GM21423 (cell line): ENCODE results near the gene P2RY2.
"Not testable (repeated sequence)": the region's sequence is repeated elsewhere in the genome, so short reads cannot be mapped to it uniquely, and the experiment has no call there.

ENCODE experiments used
- ATAC-seq: cut with Tn5 transposase; IDR thresholded peaks from one replicate; pipeline ENCODE4 v1.9.1; 2021; ENCODE audit warnings: mild to moderate bottlenecking, moderate library complexity; ENCODE audit not compliant: unreplicated experiment

P2RY2 gene

DNA sequence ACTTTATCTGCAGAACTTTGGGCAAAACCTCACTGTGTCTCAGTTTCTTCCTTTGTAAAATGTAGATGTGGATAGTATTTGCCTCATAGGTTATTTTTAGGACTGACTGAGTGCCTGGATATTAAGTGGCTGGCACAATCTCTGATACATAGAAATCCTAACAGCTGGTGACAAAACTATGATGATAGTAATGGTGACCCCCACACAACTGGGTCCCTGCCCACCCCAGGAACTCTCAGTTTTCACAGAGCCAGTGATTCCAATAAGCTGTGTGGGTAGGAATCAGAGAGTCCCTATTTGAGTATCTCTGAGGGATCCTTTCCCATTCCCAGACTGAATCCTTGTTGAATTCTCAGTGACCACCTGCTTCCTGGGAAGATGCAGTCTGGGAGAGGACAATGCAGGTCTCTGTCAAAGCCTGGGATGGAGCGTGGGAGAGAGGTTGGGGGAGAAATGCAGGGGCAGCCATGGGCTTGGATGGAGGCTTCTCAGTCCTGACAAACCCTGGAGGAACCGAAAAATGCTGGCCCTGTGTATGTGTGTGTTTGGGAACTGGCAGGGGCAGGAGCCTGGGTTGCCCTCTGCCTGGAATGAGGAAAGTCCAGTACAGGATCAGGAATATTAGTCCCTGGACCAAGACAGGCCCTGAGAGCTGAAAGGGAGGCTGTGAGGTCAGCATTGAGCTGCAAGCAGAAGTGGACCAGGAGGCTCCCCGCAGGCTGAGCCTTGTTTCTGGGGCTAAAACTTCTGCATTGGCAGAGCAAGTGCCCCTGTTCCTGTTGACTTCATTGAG, 48.0 kb downstream of the P2RY2 start:
- no peak for ATAC-seq

DNA sequence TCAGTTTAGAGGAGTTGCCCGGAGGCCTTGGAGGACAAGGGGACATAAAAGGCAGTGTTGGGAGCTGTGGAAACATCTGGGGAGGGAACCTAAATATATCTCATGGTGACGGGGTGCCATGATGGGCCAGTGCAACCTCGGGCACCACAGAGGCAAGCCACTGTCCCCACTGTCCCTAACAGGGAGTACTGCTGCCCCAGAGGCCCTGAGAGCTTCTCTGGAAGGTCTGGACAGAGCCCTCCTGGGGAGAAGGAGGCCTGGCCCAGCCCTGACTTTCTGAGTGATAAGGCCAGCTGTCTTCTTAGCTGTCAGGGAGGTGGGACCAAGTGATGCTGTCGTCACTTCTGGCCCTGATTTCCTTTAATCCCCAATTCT, 48.6 kb downstream of the P2RY2 start:
- no peak for ATAC-seq

DNA sequence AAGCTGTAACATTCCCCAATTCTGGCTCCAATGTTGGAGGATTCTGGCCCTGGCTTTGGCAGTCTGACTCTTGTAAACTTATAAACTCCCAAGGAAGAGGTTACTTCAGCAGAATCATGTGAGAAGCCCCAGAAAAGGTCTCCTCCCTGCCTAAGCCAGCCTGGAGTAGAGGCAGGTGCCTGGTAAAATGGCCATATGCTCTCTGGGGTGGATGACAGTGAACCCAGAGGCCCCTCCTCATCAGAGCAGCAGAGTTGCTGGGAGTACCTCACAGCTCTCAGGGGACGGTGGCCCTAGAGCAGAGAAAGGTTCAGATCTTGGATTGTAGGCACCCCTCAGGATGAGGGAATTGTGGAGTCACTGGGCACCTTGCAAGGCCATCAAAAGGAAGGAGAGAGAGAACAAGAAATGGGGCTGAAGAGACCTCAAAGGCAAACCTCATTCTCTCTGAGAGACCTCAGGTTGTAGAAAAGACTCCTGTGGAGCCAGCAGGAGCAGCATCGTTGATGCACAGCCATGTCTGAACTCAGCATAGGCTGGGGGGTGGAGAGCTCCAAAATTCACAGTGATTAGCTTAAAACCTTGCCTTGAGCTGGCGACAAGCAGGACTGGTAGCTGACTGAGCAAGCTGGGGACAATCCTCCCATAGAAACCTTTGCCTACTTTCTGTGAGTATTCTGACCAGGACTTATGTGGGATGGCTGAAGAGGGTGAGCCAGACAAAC, 49.2 kb downstream of the P2RY2 start:
- no peak for ATAC-seq

DNA sequence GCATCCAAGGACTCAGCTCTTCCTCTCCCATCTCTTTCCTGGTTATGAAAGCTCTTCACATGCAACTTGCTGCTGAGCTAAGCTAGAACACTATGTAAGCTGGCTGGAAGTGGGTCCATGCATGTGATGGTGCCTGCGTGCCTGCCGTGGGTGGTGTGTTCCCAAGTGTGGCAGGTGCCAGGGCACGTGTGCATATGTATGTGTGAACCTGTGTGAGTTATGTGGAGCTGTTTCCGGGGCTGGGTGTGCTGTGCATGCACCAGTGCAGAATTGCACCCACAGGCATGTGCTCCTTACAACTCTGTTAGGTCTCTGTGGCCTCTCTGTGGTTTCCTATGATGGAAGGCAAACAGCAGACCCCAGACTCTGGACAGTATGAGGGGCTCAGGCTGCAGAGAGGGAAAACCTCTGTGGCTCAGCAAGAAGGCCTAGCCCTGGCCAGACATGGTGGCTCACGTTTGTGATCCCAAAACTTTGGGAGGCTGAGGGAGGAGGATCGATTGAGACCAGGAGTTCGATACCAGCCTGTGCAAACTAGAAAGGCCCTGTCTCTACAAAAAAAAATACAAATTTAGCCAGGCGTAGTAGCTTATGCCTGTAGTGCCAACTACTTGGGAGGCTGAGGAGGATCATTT, 49.9 kb downstream of the P2RY2 start:
- ATAC-seq: no peak

DNA sequence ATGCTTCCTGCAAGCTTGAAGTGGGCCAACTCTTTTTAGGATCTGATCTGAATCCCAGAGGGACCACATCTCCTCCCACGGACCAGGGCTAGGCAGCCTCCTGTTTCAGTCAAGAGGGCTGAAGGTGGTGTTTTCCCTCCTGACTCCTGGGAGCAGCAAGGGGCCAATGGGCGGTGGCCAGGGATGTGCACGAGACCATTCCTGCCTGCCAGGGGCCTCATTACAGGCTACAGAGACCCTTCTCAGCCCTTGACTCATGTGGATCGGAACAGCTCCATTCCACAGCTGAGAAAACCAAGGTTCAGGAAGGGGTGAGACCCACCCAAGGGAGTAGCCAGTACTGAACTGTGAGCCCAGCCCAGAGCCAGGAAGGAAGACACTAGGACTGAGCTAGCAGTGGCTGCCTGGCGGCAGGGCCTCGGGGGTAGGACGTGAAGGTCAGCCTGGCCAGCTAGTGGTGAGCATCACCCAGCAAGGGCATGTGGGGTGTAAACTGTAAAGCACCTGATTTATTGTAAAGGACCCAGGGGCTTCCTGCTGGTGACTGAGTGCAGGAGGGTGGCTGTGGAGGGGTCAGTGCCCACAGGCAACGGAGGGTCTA, 50.7 kb downstream of the P2RY2 start:
- no peak for ATAC-seq

DNA sequence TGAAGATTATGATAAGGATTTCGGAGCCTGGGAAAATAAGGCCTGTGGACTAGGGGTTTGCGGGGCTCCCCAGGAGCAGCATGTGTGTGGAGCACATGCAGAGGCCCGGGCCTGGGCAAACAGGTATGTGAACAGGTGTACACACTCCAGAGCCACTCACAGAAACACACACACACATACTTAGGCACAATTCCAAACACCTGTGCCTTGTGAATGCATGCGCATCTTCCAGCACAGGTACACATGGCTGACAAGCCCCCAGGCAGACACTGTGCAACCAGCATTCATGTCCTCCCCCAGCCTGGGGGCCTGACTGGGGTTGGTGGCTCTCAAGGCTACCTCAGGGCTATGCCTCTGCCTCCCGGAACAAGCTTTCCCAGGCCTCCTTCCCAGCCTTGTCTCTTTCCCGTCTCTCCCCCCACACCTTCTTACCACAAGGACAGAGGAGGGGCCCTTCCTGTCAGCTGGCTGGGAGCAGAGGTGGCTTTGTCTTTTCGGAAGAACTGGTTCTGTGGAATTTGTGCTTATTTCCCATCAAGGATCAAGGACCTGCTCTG, 51.5 kb downstream of the P2RY2 start:
- no peak for ATAC-seq

DNA sequence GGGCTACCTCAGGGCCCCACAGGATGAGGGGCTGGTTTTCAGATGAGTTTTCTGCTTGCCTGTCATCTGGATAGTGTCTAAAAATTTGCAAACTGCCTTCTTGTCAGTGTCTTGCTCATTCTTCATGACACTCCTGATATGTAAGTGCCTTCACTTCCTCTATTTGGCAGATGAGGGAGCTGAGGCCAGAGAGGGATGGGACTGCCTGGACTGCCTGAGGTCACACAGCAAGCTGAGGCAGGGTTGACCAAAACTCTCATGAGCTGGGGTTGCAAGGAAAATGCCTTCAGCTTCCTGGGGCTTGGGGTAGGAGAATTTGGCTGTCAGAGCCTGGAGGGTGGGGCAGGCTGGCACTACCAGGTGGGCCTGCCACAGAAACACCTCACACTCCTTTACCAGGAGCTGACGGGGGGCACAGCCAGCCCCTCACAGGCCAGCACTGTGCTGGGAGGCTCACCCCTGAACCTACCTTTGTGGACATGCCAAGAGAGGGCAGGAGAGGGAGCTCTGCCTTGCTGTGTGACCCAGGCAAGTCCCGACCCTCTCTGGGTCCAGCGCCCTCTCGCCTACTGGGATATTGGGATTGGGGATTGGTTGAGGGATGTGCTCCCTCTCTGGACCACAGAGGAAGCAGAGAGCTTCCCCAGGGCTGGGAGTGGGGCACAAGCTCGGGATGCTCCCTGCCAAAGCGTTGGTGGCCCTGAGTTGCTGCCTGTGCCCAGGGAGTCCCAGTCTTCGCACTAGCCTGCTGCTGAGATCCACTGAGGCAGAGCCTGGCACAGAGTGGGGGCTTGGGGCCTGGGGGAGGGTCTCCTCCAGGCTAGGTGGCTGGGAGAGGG, 52.2 kb downstream of the P2RY2 start:
- ATAC-seq: no peak

DNA sequence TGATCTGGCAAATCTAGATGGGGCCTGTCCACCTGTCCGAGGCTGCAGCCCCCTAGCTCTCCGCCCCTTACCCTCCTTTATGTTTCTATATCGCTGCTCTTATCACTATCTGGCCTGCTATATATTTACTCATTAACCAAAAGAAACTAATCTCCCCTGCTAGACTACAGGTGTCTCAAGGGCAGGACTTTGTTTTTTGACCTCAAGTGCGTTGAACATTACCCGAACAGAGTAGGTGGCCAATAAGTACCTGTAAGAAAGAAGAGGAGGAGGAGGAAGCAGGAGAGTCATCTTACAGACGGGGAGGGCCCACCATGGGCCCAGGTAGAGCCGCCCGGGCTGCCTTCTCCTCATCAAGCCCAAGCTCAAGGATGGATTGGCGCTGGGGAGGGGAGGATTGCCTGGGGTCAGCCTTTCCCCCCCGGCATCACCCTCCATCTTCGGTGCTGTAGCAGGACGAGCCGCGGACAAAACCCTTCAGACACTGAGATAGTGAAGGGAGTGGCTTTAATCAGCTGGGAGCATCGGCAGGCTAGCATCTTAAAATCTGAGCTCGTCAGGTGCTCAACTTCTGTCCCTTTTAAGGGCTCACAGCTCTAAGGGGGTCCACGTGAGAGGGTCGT, 52.9 kb downstream of the P2RY2 start:
- no peak for ATAC-seq

DNA sequence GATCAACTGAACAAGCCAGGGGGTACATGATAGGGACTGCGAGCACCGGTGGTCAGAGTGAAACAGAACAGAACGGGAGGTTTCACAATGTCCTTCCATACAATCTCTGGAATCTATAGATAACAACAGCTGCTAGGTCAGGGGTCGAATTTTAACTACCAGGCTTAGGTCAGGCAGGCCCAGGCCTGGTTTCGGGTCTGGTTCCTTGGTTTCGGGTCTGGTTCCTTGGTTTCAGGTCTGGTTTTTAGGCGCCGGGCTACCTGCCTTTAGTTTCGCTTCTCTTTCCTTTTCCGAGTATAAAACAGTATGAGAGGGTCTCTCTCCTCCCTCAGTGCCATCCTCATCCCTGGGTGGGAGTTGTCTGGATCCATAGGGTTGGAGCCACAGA, 53.4 kb downstream of the P2RY2 start:
- ATAC-seq: not testable (repeated sequence)

DNA sequence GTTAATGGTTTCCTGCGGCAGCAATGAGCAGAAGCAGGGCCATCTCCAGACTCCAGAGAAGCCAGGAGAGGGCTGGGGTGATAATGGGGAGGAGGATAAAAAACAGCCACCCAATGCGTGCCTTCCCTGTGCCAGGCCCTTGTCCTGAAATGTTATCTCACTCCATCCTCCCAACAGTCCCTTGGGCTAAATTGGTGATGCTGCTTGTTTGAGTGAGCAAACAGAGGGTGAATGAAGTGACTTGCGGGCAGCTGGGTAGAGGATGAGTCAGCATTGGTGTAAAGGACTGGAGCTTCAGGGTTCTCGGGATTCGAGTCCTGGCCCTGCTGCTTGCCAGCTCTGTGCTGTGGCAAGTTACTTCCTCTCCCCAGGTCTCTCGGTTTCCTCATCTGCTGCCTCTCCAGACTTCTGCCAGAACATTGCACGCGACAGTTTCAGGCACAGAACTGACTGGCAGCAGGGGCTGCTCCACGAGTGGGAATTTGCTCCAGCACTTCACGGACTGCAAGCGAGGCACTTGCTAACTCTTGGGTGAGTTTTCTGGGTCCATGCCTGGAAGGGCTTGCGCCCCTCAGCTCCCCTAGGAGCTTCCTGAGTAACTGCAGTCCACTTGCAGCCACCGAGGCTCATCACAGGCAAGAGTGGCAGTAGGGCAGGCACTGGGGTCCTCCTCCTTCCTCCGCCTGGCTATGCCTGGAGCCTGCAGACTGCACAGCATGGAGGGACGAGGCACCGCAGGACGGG, 54.0 kb downstream of the P2RY2 start, which contains the start of gene P2RY6:
TSS of gene P2RY6 (plus strand) at position 403 of the 744 bp plus-strand sequence. CDS start 24,181 bp downstream, outside the sequence.
- ATAC-seq: no peak

DNA sequence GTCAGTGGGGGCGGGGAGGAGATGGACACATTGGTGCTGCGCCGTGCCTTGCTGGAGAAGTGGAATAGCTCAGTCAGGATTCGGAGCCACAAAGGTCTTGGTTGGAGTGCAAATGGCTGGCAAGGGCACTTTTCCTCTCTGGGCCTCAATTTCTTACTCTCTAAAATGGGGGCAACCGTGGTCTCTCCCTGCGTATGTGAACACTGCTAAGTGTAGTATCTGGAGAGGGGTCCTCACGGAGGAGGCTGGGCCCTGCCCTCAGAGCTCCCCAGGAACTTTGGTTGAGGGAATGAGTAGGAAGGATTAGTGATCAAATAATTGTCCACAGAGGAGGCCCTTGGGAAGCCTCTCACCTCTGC, 54.6 kb downstream of the P2RY2 start:
- ATAC-seq: no peak

DNA sequence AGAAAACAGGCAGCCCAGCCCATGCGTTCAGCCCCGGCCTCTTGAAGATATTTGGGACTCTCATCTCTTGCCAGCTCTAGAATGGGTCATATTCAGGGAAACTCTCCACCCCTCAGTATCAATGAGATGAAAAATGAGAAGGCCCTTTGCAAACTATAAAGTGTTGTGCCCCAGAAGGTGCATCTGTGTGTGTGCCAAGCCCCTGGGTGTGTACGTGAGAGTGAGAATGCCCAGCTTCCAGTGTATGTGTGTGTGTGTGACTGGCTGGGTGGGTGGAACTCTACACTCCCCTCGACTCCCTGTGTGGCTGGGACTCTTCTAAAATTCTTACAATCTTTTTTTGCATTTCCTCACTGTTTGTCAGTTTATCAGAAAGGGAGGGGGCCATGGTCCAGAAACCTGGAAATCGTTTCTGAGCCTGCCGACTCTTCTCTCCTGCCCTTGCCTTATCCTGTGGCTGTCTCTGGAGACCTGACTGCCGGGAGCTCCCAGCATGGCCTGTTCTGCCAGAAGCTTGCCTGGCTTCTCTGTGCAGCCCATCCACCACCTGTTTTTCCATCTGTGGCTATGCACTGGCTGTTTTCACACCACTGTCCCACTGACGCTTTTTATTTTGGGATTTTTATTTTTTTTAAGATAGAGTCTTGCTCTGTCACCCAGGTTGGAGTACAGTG, 55.3 kb downstream of the P2RY2 start:
- no peak for ATAC-seq

DNA sequence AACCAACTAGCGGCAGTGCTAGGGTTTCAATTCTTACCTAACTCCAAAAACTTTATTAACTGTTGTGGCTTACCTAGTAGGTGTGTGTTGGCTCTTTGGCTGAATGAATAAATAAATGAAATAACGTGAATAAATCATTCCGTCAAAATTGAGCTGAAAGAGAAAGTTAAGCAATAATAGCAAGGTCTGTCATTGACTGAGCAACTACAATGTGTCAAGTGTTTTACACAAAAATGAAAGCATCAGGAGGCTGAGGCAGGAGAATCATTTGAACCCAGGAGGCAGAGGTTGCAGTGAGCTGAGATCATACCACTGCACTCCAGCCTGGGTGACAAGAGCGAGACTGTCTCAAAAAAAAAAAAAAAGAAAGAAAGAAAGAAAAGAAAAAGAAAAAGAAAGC, 56.1 kb downstream of the P2RY2 start:
- ATAC-seq: not testable (repeated sequence)

DNA sequence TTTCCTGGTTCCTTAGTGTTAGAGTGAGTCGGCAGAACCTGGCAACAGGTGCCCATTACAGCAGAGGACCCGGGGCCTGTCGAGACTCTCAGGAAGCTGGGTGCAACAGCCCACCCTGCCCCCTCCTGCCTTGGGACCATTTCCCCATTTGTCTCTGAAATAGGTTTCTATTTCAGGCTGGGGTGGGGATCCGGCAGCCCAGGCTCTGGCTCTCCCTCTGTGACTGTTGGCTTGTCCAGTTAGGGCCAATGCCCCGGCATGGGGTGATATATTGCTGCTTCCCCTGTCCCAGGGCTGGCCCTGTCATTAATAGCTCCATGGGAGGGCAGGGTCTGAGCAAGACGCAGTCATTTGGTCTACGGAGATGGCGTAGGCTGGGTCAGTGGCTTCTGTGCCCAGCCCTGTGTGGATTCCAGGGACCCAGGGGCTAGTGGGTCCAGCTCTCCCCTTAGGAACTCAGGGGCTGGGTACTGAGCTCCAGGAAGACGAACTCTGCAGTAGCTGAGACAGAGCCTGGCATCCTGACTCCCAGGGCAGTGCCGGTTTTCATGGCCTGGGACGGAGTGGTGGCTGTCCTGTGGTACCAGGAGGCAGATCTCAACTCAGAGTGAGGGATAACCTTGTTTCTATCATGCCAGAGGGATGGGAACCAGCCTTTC, 56.8 kb downstream of the P2RY2 start:
- no peak for ATAC-seq

DNA sequence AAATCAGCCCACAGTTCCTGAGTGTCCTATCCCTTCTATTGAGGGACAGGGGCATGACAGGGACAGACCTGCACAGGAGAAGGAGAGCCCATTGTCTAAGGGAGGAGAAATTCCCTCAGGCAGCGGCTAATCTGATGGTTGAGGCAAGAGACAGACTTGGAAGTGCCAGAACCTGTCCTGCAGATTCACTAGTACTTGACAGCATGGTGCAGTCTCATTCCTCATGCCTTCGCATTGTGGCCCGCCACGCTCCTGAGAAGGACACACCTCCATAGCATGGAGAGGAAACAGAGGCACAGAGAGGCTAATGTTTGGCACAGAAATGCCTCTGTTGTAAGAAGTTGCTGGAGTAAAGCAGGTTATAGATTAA, 57.3 kb downstream of the P2RY2 start:
- ATAC-seq: no peak

DNA sequence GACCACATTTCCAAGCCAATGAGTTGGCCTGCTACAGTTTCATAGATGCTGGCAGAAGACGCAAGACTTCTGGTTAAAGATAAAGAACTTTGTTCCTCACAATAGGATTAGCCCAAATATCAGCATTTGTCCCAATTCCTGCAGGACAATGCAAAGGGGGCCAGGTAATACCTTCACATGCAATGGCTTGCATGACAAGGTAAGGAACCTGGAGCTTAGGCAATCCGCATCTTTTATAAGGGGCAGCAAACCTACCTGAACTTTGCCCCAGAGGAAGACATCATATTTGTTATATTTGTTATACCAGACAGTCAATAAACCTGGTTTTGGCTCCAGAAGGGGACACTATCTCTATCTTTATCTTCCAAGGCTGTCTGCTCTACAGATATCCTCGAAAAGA, 59.4 kb downstream of the P2RY2 start:
- no peak for ATAC-seq

DNA sequence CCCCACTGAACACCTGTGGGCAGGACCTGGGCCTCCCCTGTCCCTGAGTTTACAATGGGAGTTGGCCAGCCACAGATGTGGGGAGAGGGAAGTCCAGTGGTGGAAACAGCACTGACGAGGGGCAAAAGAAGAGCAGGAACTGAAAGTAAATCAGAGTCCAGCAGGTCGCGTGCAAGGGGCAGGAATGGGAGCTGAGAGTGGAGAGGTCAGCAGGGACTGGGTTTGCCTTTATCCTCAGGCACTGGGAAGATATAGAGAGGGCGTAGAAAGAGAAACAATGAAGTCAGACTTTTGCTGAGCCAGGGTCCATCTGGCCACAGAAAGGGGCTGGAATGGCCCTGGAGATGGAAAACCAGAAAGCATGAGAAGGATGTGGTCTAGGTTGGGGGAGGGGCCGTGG, 62.5 kb downstream of the P2RY2 start:
- ATAC-seq: no peak

DNA sequence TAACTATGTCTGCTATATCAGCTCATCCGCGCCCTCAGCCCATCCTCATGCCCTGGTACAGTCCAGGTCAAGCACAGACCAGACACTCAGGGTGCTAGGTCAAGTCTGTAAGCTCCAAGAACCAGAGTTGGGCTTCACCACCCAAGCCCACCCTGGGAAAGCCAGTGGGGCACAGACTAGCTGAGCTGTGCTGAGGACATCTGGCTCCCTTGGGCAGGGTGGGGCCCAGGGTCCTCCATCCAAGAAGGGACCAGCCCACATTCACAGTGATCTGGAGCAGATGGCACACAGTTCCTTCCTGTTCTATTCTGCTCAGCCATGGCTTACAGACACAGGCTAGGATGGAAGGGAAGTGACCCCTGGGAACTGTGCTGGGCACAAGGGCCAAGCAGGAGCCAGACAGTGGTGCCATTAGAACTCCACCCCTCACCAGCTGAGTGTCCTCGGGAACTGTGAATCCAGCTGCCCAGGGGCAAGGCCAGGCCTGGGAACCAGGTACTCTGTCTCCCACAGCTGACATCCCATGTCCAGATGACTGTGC, 63.2 kb downstream of the P2RY2 start:
- ATAC-seq: no peak
